Measurements from ENCODE around the gene M6PR.

The M6PR gene

GRCh38 chr12:8987685-8988084, 38.2 kb upstream of the M6PR start:
- DNase-seq (ENCODE audit: extremely low read depth, low read depth), result no peak

GRCh38 chr12:8987163-8987562, 37.7 kb upstream of the M6PR start:
- no peak for DNase-seq (ENCODE audit: extremely low read depth, low read depth)
- no peak for TF ChIP-seq CTCF (IDR thresholded peaks at IDR 0.05; ENCODE audit: low read depth, low read length)

More at GRCh38 chr12:8987685-8988084, 38.2 kb upstream of the M6PR start:
- no peak for TF ChIP-seq CTCF (IDR thresholded peaks at IDR 0.05; ENCODE audit: low read depth, low read length)

- DNase-seq (ENCODE audit: extremely low read depth, low read depth), result no peak
- TF ChIP-seq CTCF (IDR thresholded peaks at IDR 0.05; ENCODE audit: low read depth, low read length), result no peak
Measured at GRCh38 chr12:8985213-8985754, 35.8 kb upstream of the M6PR start.

- no peak for DNase-seq (ENCODE audit: extremely low read depth, low read depth)
- no peak for TF ChIP-seq CTCF (IDR thresholded peaks at IDR 0.05; ENCODE audit: low read depth, low read length)
Measured at GRCh38 chr12:8980137-8980536, 30.7 kb upstream of the M6PR start.

- DNase-seq (ENCODE audit: extremely low read depth, low read depth), result no peak
- no peak for TF ChIP-seq CTCF (IDR thresholded peaks at IDR 0.05; ENCODE audit: low read depth, low read length)
Measured at GRCh38 chr12:8970432-8970831, 21.0 kb upstream of the M6PR start.

GRCh38 chr12:8969861-8970411, 20.5 kb upstream of the M6PR start:
- TF ChIP-seq CTCF (IDR thresholded peaks at IDR 0.05; ENCODE audit: low read depth, low read length), result no peak
- DNase-seq (ENCODE audit: extremely low read depth, low read depth), result no peak

- DNase-seq (ENCODE audit: extremely low read depth, low read depth), result no peak
- TF ChIP-seq CTCF (IDR thresholded peaks at IDR 0.05; ENCODE audit: low read depth, low read length), result no peak
Measured at GRCh38 chr12:8968761-8969160, 19.3 kb upstream of the M6PR start.
